Glutamatergic neuron (in vitro differentiated cells): ENCODE data around the gene VAX1. TPM values are rescaled to one million over a fixed set of nuclear protein-coding genes. Genes with fewer than 3 reads are reported as not detected.

Experiments
- DNase-seq: peaks from one replicate; pipeline ENCODE4 v3.0.0; 2022
- H3K27ac Mint-ChIP-seq: one replicate; pipeline ENCODE4 v1.8.0; 2020; ENCODE audit warnings: mild to moderate bottlenecking, mixed read lengths, inconsistent platforms; ENCODE audit not compliant: unreplicated experiment
- H3K27me3 Mint-ChIP-seq: one replicate; pipeline ENCODE4 v1.8.0; 2020; ENCODE audit warnings: mild to moderate bottlenecking, moderate library complexity, mixed read lengths, inconsistent platforms; ENCODE audit not compliant: unreplicated experiment
- H3K36me3 Mint-ChIP-seq: one replicate; pipeline ENCODE4 v1.8.0; 2020; ENCODE audit warnings: mild to moderate bottlenecking, mixed read lengths, inconsistent platforms; ENCODE audit not compliant: unreplicated experiment
- H3K4me1 Mint-ChIP-seq: one replicate; pipeline ENCODE4 v1.8.0; 2020; ENCODE audit warnings: mild to moderate bottlenecking, low read depth, mixed read lengths, inconsistent platforms; ENCODE audit not compliant: unreplicated experiment
- H3K4me3 Mint-ChIP-seq: one replicate; pipeline ENCODE4 v1.8.0; 2020; ENCODE audit warnings: mild to moderate bottlenecking, mixed read lengths, inconsistent platforms; ENCODE audit not compliant: unreplicated experiment
- H3K9me3 Mint-ChIP-seq: one replicate; pipeline ENCODE4 v1.8.0; 2020; ENCODE audit warnings: mild to moderate bottlenecking, moderate library complexity, mixed read lengths, inconsistent platforms; ENCODE audit not compliant: unreplicated experiment
- total RNA-seq: library from RNA; stranded (reverse); fragmentation: NEBNext Ultra II Directional; extraction: Animal tissue kit (Norgen Biotek cat#: 25700); gene quantifications from one replicate; pipeline ENCODE4 v1.2.1, GENCODE V29; 2021; ENCODE audit not compliant: unreplicated experiment
- TF ChIP-seq, protein P1 (sequence below): fragments of 200-600 bp; sonication (generic); IDR thresholded peaks from one replicate; pipeline ENCODE4 v1.5.0; 2021; ENCODE audit not compliant: partially characterized antibody, unreplicated experiment

Gene VAX1
- total RNA-seq, 1 donor from 2014 or later: 0.27 TPM

GRCh38 chr10:117170244-117170643 is 32.2 kb upstream of the VAX1 start:
- TF ChIP-seq, protein P1, sequence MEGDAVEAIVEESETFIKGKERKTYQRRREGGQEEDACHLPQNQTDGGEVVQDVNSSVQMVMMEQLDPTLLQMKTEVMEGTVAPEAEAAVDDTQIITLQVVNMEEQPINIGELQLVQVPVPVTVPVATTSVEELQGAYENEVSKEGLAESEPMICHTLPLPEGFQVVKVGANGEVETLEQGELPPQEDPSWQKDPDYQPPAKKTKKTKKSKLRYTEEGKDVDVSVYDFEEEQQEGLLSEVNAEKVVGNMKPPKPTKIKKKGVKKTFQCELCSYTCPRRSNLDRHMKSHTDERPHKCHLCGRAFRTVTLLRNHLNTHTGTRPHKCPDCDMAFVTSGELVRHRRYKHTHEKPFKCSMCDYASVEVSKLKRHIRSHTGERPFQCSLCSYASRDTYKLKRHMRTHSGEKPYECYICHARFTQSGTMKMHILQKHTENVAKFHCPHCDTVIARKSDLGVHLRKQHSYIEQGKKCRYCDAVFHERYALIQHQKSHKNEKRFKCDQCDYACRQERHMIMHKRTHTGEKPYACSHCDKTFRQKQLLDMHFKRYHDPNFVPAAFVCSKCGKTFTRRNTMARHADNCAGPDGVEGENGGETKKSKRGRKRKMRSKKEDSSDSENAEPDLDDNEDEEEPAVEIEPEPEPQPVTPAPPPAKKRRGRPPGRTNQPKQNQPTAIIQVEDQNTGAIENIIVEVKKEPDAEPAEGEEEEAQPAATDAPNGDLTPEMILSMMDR: no peak
- H3K27ac Mint-ChIP-seq: no peak overlapping the region
- H3K36me3 Mint-ChIP-seq: no peaks in the 10 kb centered on the region
- H3K9me3 Mint-ChIP-seq: peaks cover 2% of the 10 kb centered on the region
- no peak overlapping the region for H3K4me3 Mint-ChIP-seq
- peaks cover under 1% of the 10 kb centered on the region for H3K4me1 Mint-ChIP-seq
- DNase-seq: no peak
- peaks cover 20% of the 10 kb centered on the region for H3K27me3 Mint-ChIP-seq

GRCh38 chr10:117169480-117169879 is 31.4 kb upstream of the VAX1 start:
- no peaks in the 10 kb centered on the region for H3K36me3 Mint-ChIP-seq
- no peak overlapping the region for H3K27ac Mint-ChIP-seq
- peaks cover 4% of the 10 kb centered on the region for H3K9me3 Mint-ChIP-seq
- peaks cover 24% of the 10 kb centered on the region for H3K27me3 Mint-ChIP-seq
- TF ChIP-seq, protein P1: no peak
- peaks cover 2% of the 10 kb centered on the region for H3K4me1 Mint-ChIP-seq
- DNase-seq: no peak
- H3K4me3 Mint-ChIP-seq: no peak overlapping the region

DNA sequence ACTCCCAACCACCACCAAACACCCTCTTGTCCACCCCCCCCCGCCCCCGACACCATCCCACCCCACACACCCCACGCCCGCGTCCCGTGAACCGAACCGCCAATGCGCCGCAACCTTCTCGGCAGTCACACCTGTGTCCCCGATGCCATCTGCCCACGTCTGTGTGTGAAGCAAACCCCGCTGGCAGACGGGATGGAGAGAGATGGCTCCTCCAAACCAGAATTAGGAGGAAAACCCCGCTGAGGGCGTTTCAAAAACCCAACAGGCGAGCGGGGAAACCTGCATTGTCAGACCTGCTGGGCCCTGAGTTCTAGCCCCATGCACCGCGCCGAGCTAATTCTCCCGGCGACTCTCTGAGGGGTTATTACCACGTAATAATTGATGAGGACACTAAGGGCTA is 30.7 kb upstream of the VAX1 start:
- Mint-ChIP-seq H3K4me3 (peak overlapping the region; percentile 47), H3K27me3 (peaks cover 25% of the 10 kb centered on the region), H3K27ac (no peak overlapping the region), H3K36me3 (no peaks in the 10 kb centered on the region), H3K4me1 (peaks cover 2% of the 10 kb centered on the region), H3K9me3 (peaks cover 6% of the 10 kb centered on the region)
- TF ChIP-seq, protein P1: no peak
- DNase-seq: no peak

GRCh38 chr10:117167789-117168674 is 30.0 kb upstream of the VAX1 start:
- TF ChIP-seq, protein P1: peak; percentile 100
- peaks cover 22% of the 10 kb centered on the region for H3K27me3 Mint-ChIP-seq
- H3K27ac Mint-ChIP-seq: no peak overlapping the region
- H3K36me3 Mint-ChIP-seq: no peaks in the 10 kb centered on the region
- DNase-seq: peak; percentile 85
- H3K4me3 Mint-ChIP-seq: peak overlapping the region; percentile 61
- H3K4me1 Mint-ChIP-seq: peaks cover 2% of the 10 kb centered on the region
- peaks cover 6% of the 10 kb centered on the region for H3K9me3 Mint-ChIP-seq

DNA sequence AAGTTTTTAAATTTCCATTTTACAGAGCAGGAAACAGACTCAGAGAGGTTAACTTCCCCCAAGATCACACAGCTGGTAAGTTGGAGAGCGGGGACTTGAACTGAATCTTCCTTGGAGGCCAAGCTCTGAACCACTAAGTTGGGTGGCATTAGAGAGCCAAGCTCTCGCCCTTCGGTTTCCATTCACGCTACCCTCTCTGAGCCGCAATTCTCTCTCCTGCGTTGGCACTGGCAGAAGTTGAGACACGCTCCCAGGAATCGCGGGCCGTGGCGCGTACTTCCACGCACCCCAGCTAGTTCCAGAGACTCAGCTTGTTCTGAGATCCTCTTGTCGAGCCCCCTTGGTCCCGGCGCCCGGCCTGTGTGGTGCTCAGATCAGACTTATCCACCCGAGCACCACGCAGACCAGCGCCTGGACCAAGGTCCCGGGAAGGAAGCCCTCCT is 29.3 kb upstream of the VAX1 start:
- TF ChIP-seq, protein P1: no peak
- DNase-seq: no peak
- no peak overlapping the region for H3K27ac Mint-ChIP-seq
- peaks cover 2% of the 10 kb centered on the region for H3K4me1 Mint-ChIP-seq
- peaks cover 6% of the 10 kb centered on the region for H3K9me3 Mint-ChIP-seq
- H3K27me3 Mint-ChIP-seq: peaks cover 22% of the 10 kb centered on the region
- no peak overlapping the region for H3K4me3 Mint-ChIP-seq
- H3K36me3 Mint-ChIP-seq: no peaks in the 10 kb centered on the region
